HEK293 (cell line): ENCODE results near the gene BLM.

ENCODE experiments used
- CTCF ChIA-PET: fragments of 350-600 bp; formaldehyde crosslinking; extraction: SDS; loops from one replicate; lab custom pipeline; 2021; ENCODE audit warnings: antibody characterized with exemption; lab: Yijun Ruan, JAX
- POLR2A ChIA-PET: fragments of 300-600 bp; formaldehyde crosslinking; extraction: SDS; loops from one replicate; lab custom pipeline; 2020; ENCODE audit warnings: antibody characterized with exemption, inconsistent platforms; lab: Yijun Ruan, JAX
- H3K27ac ChIP-seq: fragments of 200-500 bp; sonication (Bioruptor generic); 2 replicates; pipeline ENCODE4 v1.5.1; 2014; ENCODE audit warnings: low read depth, low read length, control low read depth, inconsistent platforms; ENCODE audit errors: extremely low read depth
- H3K36me3 ChIP-seq, 2 experiments: fragments of 200-500 bp in 1 of 2; sonication (Bioruptor generic) in 1 of 2; 1 replicate in 1 of 2; 2 replicates in 1 of 2; pipeline ENCODE4 v1.5.1; 2014 to 2017; ENCODE audit warnings: inconsistent platforms in 2 of 2, low read length in 2 of 2; ENCODE audit not compliant: control insufficient read depth in 2 of 2, insufficient read depth in 1 of 2
- H3K4me1 ChIP-seq: fragments of 200-500 bp; sonication (Bioruptor generic); 2 replicates; pipeline ENCODE4 v1.5.1; 2014; ENCODE audit warnings: mild to moderate bottlenecking, low read length, inconsistent platforms; ENCODE audit not compliant: control insufficient read depth, insufficient read depth
- H3K4me3 ChIP-seq: 2 replicates; pipeline ENCODE4 v1.5.1; 2011; ENCODE audit warnings: low read depth, mild to moderate bottlenecking, control low read depth, low read length, moderate library complexity
- H3K9me3 ChIP-seq: fragments of 200-500 bp; sonication (Bioruptor generic); 2 replicates; pipeline ENCODE4 v1.5.1; 2014; ENCODE audit warnings: low read depth, low read length, inconsistent platforms; ENCODE audit not compliant: control insufficient read depth, insufficient read depth
- HOXA7 ChIP-seq: sonication (generic); formaldehyde crosslinking; IDR thresholded peaks from 2 replicates; pipeline ENCODE4 v1.8.1; 2022; ENCODE audit warnings: missing genetic modification reagents, borderline replicate concordance
- PRDM6 ChIP-seq: fragments of 450-650 bp; formaldehyde crosslinking; IDR thresholded peaks from 2 replicates; pipeline ENCODE4 v1.5.1; 2017; ENCODE audit warnings: missing biosample characterization, missing genetic modification characterization
- TCF7L2 ChIP-seq: IDR thresholded peaks from 2 replicates; pipeline ENCODE4 v1.6.1; 2011; ENCODE audit warnings: low read depth, mild to moderate bottlenecking, inconsistent platforms, low read length, moderate library complexity, borderline replicate concordance
- ZBTB21 ChIP-seq: fragments of 450-650 bp; formaldehyde crosslinking; IDR thresholded peaks from 2 replicates; pipeline ENCODE4 v1.5.1; 2017; ENCODE audit warnings: missing biosample characterization, missing genetic modification characterization
- ZFHX2 ChIP-seq: fragments of 450-650 bp; formaldehyde crosslinking; conservative IDR thresholded peaks from 2 replicates; pipeline ENCODE4 v1.5.1; 2016; ENCODE audit warnings: missing biosample characterization, missing genetic modification characterization
- ZNF239 ChIP-seq: fragments of 450-650 bp; formaldehyde crosslinking; IDR thresholded peaks from 2 replicates; pipeline ENCODE4 v1.5.1; 2016; ENCODE audit warnings: missing biosample characterization, missing genetic modification characterization
- ZNF292 ChIP-seq: fragments of 450-650 bp; formaldehyde crosslinking; IDR thresholded peaks from 2 replicates; pipeline ENCODE4 v1.5.1; 2016; ENCODE audit warnings: low read depth, missing biosample characterization, missing genetic modification characterization, borderline replicate concordance
- ZNF404 ChIP-seq: fragments of 450-650 bp; formaldehyde crosslinking; IDR thresholded peaks from 2 replicates; pipeline ENCODE4 v1.5.1; 2017; ENCODE audit warnings: missing biosample characterization, missing genetic modification characterization
- ZNF549 ChIP-seq: fragments of 450-650 bp; IDR thresholded peaks from 2 replicates; pipeline ENCODE4 v1.5.1; 2018; ENCODE audit warnings: missing biosample characterization, missing genetic modification characterization, mild to moderate bottlenecking, inconsistent platforms, moderate library complexity
- ZNF610 ChIP-seq: fragments of 450-650 bp; formaldehyde crosslinking; IDR thresholded peaks from 2 replicates; pipeline ENCODE4 v1.5.1; 2016; ENCODE audit warnings: missing biosample characterization, missing genetic modification characterization, borderline replicate concordance
- ZNF658 ChIP-seq: fragments of 450-650 bp; formaldehyde crosslinking; IDR thresholded peaks from 2 replicates; pipeline ENCODE4; 2016; ENCODE audit warnings: missing biosample characterization, missing genetic modification characterization
- ZNF76 ChIP-seq: fragments of 450-650 bp; formaldehyde crosslinking; IDR thresholded peaks from 2 replicates; pipeline ENCODE4; 2016; ENCODE audit warnings: low read depth, missing biosample characterization, missing genetic modification characterization, borderline replicate concordance
- ZNF785 ChIP-seq: fragments of 450-650 bp; formaldehyde crosslinking; IDR thresholded peaks from 2 replicates; pipeline ENCODE4 v1.5.1; 2016; ENCODE audit warnings: missing biosample characterization, missing genetic modification characterization
- ZNF792 ChIP-seq: fragments of 450-650 bp; formaldehyde crosslinking; IDR thresholded peaks from 2 replicates; pipeline ENCODE4 v1.5.1; 2016; ENCODE audit warnings: missing biosample characterization, missing genetic modification characterization

Gene BLM

DNA sequence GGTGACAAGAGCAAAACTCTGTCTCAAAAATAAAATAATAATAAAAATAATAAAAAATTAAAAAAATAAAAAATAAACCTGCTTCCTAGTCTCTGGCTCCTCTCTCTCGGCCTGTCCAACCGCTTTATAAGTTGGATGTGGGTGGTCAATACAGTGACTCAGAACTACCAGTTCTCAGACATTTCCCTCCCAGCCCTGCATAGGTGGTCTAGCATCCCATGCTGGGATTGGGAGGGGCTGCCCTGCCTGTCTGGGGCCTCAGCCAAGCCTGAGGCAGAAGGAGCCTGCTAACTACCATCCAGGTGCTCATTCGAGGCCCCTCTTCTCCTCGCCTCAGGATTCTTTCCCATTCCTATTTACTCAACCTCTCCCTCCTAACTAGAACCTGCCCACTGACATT, 33.3 kb upstream of the BLM start (continued):
- TF ChIP-seq ZNF549 (tag by site-specific recombination) (no peak), ZNF658 (no peak), ZNF239 (tag by site-specific recombination) (no peak), ZNF292 (tag by site-specific recombination) (no peak), ZNF76 (tag by site-specific recombination) (no peak), ZNF610 (tag by site-specific recombination) (no peak), HOXA7 (CRISPR knock-in tag) (no peak), ZNF785 (tag by site-specific recombination) (no peak), TCF7L2 (no peak)

DNA sequence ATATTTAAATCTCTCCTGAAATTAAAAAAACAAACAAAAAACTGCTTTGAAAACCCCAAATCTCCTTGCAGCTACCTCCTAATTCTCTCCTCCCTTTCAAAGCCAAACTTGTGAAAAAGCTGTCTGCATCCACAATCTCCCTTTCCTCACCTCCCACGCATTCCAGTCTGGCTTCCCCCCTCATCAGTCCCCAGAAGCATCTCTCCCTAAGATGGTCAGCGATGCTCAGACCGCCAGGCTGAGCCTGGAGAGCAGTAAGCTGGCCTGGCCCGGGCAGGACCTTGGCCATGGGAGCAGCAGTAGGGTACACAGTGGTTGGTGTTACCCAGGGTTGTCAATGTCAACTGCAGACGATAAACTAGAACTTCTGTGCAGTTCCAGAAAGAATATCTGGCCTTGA, 32.9 kb upstream of the BLM start:
- TF ChIP-seq ZFHX2 (tag by site-specific recombination) = peak; percentile 24; the same call in 1 of the 2 replicates
- no peak for TF ChIP-seq ZNF792 (tag by site-specific recombination)
- H3K27ac ChIP-seq = no peak overlapping the region
- H3K4me1 ChIP-seq = no peaks in the 10 kb centered on the region
- H3K9me3 ChIP-seq = no peaks in the 10 kb centered on the region
- ChIA-PET POLR2A (interaction anchor here (1.1 kb wide), 1 partner anchor 33 kb away, joined by 3 read pairs; the partner anchor contains the start of gene BLM), CTCF (interaction anchor here (1.0 kb wide), 1 partner anchor 9 kb away, joined by 3 read pairs; no protein-coding TSS in a partner anchor)
- H3K36me3 ChIP-seq = no peaks in the 10 kb centered on the region
- H3K4me3 ChIP-seq = no peak overlapping the region

DNA sequence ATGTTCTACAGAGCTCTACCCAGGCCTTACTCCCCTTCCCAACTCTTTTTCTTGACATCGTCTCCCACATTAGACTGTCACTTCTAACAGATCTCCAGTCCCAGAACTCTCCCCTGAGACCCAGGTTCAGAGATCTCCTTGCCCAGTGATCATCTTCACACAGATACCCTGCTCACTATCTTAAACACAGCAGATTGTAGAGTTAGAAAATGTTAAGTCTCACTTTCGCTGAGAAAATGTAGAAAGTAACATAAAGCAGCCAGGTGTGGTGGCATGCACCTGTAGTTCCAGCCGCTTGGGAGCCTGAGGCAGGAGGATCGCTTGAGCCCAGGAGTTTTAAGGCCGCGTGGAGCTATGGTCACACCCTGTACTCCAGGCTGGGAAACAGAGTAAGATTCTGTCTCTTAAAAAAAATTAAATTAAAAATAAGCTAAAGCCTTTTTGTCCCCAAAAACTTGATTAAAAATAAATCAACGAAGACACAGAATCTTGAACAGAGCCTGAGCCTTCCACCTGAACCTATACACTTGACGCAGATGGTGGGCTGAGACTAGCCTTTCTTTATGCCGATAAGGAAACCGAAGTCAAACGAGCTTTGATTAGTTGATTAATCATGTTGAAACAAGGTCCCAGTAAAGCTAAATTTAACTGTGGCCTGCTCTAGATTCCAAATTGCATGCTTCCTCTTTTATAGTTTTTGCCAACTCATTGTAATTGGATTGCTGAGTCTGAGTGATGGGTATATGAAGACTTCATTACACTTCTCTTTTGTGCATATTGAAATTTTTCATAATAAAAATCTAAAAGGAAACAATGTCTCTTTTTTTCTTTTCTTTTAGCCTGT, 31.3 kb upstream of the BLM start:
- ChIA-PET POLR2A (no interaction called here), CTCF (interaction anchor here (0.6 to 0.8 kb wide), 3 partner anchors 10 to 200 kb away, joined by 3 to 4 read pairs (median 3); no protein-coding TSS in a partner anchor)
- Histone ChIP-seq H3K4me3 (no peak overlapping the region), H3K27ac (no peak overlapping the region), H3K36me3 (no peaks in the 10 kb centered on the region), H3K4me1 (no peaks in the 10 kb centered on the region), H3K9me3 (no peaks in the 10 kb centered on the region)
- TF ChIP-seq ZBTB21 = no peak

- Histone ChIP-seq H3K9me3 (no peaks in the 10 kb centered on the region), H3K4me3 (no peak overlapping the region), H3K36me3 (no peaks in the 10 kb centered on the region), H3K4me1 (no peaks in the 10 kb centered on the region), H3K27ac (no peak overlapping the region)
- ChIA-PET POLR2A (no interaction called here), CTCF (interaction anchor here (0.6 to 0.8 kb wide), 4 partner anchors 9 to 199 kb away, joined by 3 to 4 read pairs (median 3); no protein-coding TSS in a partner anchor)
- TF ChIP-seq ZNF404 (tag by site-specific recombination) = no peak
- TF ChIP-seq PRDM6 (tag by site-specific recombination) = 0 out of 2 replicates have a peak, but pooled peaks have one; percentile 31
Observed at GRCh38 chr15:90686435-90687218, 30.5 kb upstream of the BLM start.
